D341Med (cell line): ENCODE results near the gene DENND1A.
"Not testable (repeated sequence)": the region's sequence is repeated elsewhere in the genome, so short reads cannot be mapped to it uniquely, and the experiment has no call there.

ENCODE experiments used
- DNase-seq: peaks from one replicate; pipeline ENCODE4 v3.0.0; 2012; ENCODE audit warnings: low spot score

DENND1A gene

DNA sequence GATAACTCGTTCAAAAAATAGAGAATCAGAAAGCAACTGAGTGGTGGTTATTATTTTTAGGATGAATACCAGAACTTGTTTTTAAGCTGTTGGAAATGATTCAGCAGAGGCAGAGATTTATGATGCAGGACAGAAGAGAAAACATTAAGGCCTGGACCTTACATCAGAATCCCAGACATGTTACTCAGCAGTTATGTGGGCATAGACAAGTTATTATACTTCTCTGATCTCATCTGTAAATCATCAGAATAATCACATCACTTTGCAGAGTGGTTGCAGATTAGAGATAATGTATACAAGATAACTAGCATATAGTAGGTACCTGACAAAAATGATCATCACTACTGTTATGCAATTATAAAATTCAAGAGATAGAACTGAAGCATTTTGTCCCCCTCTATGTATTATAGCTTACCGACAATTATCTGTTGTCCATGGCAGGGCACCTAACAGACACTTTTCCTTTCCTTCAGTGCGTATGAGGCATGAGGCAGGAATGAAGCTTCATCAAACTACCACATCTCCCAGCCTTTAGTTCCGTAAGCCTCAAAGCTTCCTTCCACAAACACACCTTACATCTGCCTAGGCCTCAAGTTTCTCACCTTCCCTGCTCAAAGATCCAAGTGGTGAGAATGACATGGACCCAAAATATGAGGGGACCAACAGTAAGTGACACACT, 165.9 kb downstream of the DENND1A start:
- no peak for DNase-seq

DNA sequence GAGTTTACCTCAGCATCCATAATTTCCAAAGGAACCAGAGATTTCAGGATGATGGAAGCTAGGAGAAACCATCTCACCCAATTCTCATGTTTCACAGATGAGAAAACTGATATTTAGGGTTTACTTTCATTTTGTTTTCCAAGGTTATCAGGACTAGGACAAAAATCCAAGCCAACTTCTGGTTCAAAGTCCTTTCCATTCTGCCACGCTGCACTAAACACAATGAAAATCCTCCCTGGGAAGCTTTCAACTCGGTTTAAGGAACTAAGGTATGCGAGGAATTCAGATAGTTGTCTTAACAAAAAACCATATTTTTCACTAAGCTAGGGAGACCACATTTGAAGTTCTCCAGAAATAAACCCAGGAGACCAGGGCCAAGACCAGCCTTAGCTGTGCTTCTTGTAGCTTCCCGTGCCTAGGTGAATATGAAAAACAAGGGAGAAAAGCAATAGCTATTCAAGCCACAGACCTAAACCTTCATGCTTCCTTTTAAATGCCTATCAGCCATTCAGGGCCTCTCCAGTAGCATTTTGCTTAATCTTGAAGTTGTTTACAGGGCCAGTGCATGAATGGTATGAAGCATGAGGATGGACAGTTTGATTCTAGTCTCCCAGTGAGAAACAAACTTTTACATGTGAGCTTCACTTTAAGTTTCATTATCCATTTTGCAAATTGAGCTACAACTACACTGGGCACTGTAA, 167.9 kb downstream of the DENND1A start:
- no peak for DNase-seq

DNA sequence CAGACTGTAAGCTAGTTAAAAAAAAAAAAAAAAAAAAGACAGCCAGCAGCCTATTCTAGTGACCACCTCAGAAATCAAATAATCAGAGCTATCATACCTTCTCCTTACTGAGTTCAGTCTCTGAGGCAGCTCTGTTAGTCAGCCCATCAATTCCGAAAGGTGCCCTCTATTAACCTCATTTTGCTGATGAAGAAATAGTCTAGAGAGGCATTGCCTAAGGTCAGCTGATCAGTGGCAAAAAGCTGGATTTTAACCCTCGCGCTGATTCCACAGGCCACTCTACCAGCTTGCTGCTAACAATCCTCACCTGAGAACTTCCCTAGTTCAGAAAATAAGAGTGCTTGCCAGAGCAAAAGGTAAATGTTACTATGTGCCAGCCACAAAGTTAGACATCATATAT, 172.0 kb downstream of the DENND1A start:
- no peak for DNase-seq

DNA sequence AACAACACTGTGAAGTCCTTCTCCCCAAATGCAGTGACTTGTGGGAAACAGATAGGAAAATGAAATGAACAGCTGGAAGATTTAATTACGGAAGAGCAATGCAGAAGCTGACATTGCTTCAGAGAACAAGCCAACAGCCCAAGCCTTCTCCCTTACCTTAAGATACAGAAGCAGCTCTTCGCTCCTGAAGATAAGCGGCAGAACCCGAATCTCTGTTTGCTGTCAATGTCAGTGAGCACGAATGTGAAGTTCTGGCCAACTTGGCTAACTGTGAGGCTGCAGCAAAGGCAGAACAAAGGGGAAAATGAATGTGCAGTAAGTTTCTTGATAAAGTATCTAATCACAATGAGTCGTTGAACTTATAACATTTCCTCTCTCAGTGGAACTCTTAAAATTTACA, 172.4 kb downstream of the DENND1A start:
- no peak for DNase-seq

DNA sequence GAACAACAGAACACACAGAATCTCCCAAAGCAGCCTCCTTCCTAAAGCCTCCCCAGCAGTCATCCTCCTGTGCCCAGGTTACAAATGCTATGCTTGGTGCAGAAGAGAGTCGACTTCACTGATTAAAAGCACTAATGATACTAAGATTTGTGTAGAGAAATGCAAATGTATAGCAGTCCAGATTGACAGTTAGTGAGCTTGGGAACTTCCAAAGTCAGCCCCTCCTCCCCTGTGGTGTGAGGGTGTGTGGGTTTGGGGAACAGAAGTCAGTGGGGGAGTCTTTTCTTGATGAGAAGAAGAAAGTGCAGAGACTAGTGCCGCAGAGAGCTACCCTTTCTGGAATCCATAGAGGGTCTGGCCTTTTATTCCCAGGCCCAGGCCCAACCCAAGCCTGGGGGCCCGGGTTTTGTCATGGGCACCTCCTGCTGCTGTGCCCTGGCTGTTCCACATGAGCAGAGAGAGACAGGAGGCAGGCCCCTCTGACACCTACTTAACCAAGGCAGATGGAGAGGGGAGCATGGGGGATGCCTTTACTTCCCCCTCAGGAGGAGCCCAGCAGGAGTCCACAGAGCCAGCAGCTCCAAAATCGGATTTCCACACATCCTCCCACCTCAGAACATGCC, 173.3 kb downstream of the DENND1A start:
- no peak for DNase-seq

DNA sequence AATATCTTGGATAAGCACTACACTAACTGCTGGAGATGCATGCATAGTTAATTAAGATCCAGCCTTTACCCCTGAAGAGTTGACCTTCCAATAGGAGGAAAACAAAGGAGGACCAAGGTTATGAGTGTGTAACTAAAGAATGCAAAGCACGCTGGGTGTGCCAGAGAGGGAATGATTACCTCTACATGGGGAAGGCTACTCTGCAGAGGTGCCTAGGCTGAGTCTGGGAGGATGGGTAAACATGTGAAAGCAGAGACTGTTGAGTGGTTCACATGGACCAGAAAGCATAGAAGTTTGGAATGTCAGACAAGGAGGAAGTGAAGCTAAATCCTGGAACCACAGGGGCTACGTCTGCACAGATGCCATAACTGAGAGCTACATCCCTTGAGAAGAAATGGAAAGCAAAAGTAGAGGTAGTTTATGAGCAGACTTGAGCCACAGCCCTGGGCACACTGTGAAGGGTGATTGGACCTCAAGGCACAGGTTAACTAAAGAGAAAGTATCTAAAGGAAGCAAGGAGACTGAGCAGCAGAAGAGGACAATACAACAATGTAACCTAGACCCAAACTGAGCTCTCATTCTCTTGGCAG, 176.2 kb downstream of the DENND1A start:
- DNase-seq = no peak

DNA sequence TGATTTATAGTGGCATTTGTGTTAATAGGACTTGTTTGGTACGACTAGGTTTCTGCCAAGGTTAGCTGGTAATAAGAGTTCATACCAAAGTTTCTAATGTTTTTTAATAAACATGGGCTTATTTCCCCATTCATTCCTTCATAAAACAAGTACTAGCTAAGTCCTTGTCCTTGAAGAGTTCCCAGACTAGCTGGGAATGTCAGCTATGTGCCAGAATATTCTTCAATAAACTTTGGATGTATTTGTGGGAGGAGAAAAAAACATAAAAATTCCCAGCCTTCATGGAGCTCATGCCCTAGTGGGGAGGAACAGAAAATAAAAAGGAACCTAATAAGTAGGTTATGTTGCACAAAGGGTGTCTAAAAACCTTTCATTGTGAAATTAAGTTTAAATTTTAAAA, 176.9 kb downstream of the DENND1A start:
- no peak for DNase-seq

DNA sequence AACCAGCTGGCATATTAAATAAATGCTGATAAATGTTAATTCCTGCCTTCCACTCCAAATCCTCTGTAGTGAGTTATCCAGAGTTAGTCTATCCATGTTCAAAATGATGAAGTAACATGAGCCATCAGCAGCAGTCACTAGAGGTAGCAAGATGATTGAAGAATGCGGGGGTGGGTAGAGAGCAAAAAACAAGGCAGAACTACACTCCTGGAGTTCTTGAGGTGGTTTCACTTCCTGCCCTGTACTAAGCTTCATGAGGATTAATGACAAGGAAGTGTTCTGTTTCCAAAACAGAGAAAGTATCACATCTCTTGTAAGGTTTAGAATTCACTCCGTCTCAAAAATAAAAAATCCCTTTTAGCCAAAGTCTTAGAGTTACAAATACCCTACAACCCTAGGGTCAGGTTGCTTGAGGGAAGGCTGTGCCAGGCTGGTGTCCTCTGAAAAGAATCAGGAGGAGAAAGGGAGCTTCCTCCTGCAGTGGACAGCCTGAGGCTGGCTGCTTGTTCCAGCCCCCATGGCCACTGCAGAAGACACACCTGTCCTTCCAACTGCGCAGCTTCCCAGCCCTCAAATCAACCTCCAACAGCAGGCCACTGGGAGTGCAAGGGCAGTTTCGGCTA, 180.2 kb downstream of the DENND1A start:
- DNase-seq = no peak

DNA sequence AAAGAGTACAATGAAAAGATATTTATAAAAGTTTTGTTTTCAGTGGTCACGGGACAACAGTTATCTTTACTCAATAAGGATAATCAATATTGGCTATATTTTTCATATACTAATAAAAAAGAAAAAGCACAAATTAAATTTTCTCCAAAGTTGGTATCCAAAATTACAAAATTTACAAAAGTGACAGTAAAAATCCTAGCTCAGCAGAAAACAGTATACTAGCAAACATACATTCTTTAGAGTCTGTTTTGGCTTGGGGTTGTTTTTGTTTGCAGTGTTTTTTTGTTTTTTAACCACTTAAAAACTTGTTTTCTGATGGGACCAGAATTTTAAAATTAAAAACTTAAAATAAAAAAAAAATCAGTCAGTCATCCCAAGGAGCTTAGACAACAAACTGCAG, 183.2 kb downstream of the DENND1A start:
- no peak for DNase-seq

DNA sequence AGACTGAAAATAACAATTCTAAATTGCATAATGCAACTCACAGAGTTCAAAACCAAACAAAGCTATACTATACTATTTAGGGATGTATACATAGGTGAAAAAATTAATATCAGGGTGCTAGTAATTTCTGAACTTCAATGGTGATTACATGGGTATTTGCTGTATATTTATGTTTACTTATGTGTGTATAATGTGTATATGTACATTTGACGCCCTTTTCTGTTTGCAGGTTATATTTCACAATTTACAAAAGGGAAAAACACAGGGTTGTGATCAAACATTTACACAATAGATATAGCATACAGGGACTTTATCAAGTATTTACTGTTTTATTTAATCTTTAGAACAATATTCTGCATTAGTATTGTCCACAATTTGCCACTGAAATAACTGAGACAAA, 184.0 kb downstream of the DENND1A start:
- no peak for DNase-seq

DNA sequence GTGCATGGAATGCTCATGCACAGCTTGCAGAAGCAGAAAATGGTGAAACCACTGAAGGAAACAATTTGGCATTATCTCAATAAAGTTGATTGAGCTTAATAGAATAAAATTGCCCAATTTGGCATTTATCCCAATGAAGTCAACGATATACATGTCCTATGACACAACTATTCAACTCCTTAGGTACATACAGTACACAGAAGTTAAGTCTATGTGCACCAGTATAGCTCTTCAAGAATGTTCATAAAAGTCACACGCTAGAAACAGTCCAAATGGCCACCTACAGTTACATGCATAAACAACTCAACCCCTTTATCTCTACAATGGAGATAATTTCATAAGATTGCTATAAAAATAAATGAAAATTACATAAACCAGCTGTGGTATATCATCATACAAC, 184.5 kb downstream of the DENND1A start:
- no peak for DNase-seq

DNA sequence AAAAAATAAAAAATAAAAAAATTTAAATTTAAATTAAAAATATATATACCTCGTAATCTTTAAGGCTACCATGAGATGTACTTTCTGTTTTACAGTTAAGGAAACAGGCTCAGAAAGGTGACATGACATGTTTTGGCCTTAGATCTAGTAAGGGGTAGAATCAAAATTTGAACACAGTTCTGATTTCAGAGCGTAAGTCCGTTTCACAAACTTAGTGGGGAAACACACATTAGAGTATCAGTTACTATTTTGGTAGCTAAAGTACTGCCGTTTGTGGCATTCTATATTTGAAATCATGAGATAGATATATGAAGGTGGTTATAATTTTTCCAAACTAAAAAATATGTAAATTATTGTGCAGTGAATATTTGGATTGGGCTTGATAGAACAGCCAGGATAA, 186.2 kb downstream of the DENND1A start:
- no peak for DNase-seq

DNA sequence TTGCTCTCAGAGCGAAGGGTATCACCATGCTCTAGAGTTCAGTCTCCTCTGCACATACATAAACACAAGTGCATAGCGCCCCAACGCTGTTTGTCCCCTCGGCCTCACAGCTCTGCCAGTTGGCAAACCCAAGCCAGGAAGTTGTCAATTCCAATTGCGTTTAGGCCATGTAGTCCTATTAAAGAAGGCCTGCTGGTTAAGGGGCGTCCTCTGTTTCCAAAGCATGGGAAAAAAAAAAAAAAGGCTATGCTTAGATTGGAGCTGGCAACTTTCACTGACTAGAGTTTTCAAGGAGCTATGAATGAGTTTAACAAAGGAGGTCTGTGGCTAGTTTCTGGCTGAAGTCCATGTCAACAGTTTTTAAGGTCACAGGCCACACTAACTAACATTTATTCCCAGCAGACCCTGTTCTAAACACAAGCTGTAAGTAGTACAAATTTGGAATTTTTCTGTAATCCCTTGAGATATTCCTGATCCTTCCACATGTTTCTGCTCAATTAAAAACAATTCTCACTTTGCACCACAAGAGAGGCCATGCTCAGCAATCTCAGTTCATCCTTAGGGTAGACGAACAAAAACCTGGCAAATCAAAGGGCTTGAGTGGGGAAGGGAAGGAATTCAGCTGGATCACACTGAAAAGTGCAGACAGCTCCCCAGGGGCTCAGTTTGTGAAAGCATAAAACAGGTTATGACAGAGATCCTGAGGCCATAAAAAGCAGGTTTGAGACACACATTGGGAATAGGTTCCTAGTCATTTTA, 187.7 kb downstream of the DENND1A start:
- no peak for DNase-seq

DNA sequence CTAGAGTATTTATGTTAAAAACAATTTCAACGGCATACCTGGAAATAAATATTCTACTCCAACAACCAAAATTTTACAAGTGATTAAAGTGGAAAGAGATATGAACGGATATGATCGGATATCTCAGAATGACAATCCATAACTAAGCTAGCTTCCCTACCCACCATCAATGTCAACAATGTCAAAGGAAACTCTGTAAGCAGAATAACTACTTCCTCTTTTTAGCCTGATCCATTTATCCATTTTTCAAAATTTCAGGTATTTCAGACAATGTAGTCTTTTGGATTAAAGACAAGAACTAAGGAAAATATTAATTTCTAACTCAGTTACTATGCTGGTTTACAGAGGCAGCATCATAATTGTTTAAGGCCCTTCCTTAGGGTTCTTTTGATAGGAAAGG, 188.7 kb downstream of the DENND1A start:
- no peak for DNase-seq

DNA sequence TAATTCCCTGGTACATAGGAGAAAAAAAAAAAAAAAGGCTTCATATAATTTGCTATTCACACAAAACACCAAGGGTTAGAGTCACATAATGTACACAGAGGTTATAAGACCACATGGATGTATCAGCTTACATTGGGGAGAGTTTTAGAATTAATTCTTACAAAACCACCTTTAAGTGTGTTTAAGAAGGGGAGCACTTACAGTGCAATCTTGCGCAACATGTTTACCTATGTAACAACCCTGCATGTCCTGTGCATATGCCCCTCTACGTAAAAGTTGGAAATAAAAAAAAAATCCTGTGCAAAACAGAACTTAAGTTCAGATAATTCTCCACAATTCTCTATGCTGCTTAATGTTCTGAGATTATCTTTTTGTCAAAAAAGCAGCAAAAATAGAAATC, 190.0 kb downstream of the DENND1A start:
- DNase-seq = no peak

DNA sequence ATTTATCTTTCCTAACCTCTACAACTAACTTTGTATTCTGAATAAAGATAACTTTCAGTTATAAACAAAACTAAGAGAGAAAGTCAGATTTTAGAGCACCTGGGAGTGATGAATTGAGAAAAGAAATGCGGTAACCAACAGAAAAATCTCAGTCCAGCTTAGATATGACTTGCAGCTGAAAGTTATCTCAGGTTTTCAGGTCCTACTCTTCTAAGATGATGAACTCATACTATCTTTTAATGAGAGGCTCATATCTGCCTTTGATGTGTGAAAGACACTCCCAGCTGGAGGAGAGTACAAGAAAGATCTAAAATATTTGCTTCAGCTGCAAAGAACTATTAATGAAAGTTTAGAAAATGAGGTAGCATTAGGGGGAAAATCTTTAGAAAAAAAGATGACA, 190.5 kb downstream of the DENND1A start:
- no peak for DNase-seq

DNA sequence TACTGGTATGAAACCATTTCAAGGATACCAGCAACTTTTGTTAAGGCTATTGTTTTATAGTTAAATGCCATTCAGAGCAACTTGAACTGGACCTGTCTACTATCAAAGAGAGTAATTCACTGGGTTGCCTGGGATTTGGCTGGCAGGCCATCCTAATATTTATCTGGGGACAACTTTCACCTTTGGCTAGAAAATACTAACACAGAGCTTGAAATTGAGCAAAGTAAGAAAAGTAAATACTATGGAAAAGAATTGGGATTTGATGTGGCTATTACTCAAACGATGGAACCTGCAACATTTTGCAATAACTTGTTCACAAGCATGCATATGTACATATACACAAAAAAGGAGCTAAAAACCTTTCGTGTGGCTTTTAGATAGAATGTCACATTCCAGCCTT, 191.3 kb downstream of the DENND1A start:
- no peak for DNase-seq

DNA sequence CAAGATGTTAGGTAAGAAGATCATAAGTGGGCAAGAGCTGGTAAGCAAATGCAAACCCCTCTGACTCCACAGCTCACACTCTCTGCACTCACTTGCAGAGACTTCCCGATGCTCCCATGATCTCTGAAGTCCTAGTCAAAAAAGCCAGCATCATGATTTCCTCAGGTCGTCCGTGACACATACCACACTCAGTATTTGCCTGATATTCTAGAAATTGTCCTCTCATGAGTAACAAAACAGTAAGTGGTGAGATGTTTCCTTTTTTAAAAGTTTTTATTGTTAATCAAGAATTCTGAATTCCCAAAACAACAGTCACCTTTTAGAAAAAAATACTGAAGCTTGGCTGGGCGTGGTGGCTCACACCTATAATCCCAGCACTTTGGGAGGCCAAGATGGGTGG, 194.6 kb downstream of the DENND1A start:
- no peak for DNase-seq

DNA sequence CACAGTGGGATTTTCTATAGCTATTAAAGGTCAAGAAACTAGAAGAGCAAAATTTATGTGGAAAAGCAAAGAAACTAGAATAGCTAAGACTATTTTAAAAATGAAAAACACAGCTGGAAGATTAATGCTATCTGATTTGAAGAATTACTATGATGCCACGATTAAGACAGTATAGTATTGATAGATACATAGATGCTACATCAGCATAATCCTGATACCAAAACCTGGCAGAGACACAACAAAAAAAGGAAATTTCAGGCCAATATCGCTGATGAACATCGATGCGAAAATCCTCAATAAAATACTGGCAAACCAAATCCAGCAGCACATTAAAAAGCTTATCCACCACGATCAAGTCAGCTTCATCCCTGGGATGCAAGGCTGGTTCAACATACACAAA, 201.4 kb downstream of the DENND1A start:
- DNase-seq = not testable (repeated sequence)

DNA sequence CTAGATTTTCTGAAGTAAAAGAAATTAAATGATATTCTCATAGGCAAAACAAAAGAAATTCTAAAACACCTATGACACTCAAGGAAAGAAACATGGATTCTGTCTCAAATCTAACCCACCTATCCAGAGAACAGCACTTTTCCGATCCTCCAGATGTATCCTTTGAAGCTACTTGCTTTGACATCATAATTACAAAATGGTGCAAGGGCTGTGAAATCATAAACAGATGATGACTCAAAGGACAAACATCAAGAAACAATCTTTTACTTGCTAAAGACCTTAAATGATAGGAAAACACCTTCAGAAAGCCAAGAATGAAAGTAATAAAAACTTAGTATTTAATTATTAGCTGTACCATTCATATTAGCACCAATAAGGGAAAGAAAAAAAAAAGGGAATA, 202.6 kb downstream of the DENND1A start:
- no peak for DNase-seq

DNA sequence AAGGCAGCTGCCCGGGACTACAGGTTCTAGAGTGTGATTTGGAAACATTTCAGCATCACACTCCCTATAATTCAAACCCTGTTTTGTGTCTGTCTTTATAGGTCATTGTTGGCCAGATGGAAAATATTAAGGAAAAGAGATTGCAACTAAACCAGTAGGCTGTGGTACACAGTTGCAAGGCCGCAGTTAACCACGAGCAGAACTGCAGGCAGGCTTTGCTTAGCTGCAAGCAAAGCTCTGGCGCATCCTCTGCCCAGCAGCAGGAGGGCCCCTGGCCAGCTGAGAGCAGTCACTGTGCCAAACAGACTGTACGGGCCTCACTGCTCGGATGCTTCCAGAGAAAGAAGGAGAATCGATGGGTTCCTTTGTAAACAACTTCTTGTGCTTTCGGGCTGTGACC, 204.5 kb downstream of the DENND1A start:
- no peak for DNase-seq

DNA sequence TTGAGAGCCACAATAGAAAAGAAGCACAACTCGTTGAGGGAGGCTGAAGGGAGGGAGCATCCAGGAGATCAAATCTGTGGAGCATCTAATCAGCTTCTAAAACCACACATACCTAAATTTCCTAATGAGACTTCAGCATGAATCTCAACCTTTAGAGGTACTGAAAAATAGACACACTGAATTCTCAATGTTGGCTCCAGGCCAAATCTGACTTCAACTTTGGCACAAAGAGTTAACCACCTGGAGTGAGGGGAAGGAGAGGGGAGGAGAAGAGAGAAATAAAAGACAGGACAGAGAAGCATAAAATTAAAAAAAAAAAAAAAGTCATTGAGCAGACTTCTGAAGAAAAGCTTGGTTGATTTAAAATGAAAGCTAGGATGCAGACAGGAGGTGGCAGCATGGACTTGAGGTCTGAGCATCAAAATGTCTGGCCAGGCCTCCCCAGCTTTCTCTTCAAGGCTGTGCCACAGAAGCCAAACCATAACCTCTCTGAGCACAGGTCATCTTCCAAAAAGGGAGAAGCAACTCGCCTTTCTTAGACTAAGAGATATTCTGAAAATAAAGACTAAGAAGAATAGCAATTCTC, 205.6 kb downstream of the DENND1A start:
- peak; percentile 50 for DNase-seq
